Measurements from ENCODE around the gene ARG1. TPM values are rescaled to one million over a fixed set of nuclear protein-coding genes. Genes with fewer than 3 reads are reported as not detected.

Gene ARG1
- total RNA-seq, 1 donor from 2014 or later, result 0.22 TPM

DNA sequence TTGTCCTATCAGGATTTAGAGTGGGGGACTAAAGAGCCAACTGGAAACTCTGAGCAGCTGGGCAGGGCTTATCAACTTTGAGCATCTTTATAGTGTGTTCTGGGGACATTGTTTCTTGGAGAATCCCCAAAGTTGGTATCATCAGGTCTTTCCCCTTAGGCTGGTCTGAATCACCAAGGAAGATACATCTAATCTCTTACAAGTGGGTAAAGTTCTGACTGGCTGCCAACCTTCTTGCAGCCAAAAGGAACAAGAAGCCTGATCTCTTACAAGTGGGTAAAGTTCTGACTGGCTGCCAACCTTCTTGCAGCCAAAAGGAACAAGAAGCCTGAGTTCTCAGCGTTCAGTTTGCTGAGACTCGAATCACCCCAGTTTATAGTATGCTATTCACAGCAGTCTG lies 56.6 kb downstream of the ARG1 start:
- Histone ChIP-seq H3K27me3 (ENCODE audit: low read depth) (no peaks in the 10 kb centered on the region), H3K4me3 (no peak overlapping the region), H3K36me3 (peaks cover 16% of the 10 kb centered on the region), H3K9me3 (replicated peaks) (no peaks in the 10 kb centered on the region), H3K27ac (replicated peaks) (no peak overlapping the region), H3K4me1 (peaks cover 26% of the 10 kb centered on the region)
- DNase-seq, result no peak
- TF ChIP-seq, protein P1, sequence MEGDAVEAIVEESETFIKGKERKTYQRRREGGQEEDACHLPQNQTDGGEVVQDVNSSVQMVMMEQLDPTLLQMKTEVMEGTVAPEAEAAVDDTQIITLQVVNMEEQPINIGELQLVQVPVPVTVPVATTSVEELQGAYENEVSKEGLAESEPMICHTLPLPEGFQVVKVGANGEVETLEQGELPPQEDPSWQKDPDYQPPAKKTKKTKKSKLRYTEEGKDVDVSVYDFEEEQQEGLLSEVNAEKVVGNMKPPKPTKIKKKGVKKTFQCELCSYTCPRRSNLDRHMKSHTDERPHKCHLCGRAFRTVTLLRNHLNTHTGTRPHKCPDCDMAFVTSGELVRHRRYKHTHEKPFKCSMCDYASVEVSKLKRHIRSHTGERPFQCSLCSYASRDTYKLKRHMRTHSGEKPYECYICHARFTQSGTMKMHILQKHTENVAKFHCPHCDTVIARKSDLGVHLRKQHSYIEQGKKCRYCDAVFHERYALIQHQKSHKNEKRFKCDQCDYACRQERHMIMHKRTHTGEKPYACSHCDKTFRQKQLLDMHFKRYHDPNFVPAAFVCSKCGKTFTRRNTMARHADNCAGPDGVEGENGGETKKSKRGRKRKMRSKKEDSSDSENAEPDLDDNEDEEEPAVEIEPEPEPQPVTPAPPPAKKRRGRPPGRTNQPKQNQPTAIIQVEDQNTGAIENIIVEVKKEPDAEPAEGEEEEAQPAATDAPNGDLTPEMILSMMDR (IDR thresholded peaks at IDR 0.05; ENCODE audit: borderline replicate concordance), result no peak
- intact Hi-C loops (cut with micrococcal nuclease), result no loop called here

DNA sequence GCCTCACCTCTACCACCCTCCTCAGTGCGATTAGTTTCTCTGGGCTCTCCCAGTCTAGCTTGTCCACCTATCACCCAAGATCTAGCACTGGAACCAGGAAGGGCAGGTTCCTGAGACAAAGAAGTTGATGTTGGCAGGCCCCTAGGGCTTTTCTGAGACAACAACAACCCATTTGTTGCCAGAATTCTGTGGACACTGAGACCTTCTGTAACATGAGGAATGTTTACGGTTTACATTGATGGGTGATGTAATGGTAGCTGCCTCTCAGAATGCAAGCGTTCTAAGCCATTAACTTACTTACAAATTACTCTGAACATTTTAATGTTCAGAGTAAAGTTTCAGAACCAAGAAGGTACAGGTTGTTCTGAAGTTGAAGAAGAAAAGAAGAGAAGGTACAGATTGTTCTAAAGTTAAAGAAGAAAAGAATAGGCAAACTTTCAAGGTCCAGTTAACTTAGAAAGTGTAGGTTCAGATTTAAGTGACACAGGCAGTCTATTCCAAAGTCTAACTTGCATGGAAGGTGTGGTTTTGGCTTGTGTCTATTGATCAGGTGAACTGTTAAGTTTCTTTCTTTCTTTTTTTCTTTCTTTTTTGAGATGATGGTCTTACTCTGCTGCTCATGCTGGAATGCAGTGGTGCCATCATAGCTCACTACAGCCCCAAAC lies 58.7 kb downstream of the ARG1 start:
- peaks cover under 1% of the 10 kb centered on the region for H3K36me3 ChIP-seq
- no peak for DNase-seq
- H3K9me3 ChIP-seq (replicated peaks), result no peaks in the 10 kb centered on the region
- TF ChIP-seq, protein P1 (IDR thresholded peaks at IDR 0.05; ENCODE audit: borderline replicate concordance), result no peak
- H3K4me1 ChIP-seq, result peaks cover 19% of the 10 kb centered on the region
- intact Hi-C loops (cut with micrococcal nuclease), result no loop called here
- H3K27ac ChIP-seq (replicated peaks), result no peak overlapping the region
- no peaks in the 10 kb centered on the region for H3K27me3 ChIP-seq (ENCODE audit: low read depth)
- H3K4me3 ChIP-seq, result no peak overlapping the region

Other genes starting within 250 kb of the ARG1 start
- gene MED23, start 55.0 kb downstream of the ARG1 start, total RNA-seq, result 10.8 TPM
- 0.14 TPM for gene ENPP3, start 64.1 kb downstream of the ARG1 start, total RNA-seq
- gene OR2A4, start 128.2 kb downstream of the ARG1 start, total RNA-seq, result not detected
- gene CTAGE9, start 137.8 kb downstream of the ARG1 start, total RNA-seq, result not detected
- gene ENPP1, start 234.8 kb downstream of the ARG1 start, total RNA-seq, result 2.9 TPM

All from left ventricle myocardium inferior (tissue), 1 donor.